GM12801 (cell line): ENCODE data around the gene LSAMP.

Experiments
- TF ChIP-seq, protein P1 (sequence below): IDR thresholded peaks from one replicate; pipeline ENCODE4 v1.5.1; 2011; ENCODE audit warnings: control low read depth; ENCODE audit not compliant: insufficient read length; ENCODE audit errors: extremely low read depth

The LSAMP gene

DNA sequence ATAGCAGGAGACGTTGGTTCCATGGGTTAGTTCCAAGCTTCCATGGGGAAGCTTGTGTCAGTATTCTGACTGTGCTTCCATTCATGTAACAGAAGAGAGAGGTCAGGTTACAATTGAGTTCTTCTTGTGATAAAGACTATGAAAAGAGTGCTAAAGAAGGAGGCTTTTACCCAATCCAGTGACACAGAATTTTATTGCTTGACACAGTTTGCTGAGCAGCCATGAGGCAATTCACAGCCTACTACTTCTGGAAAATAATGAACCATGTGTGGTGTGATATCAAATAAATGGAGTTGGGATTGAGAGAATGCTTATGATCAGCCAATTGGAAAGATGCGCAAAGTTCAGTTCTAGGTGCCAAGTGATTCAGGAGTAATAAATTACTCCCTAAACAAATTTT, 233.4 kb downstream of the LSAMP start:
- TF ChIP-seq, protein P1, sequence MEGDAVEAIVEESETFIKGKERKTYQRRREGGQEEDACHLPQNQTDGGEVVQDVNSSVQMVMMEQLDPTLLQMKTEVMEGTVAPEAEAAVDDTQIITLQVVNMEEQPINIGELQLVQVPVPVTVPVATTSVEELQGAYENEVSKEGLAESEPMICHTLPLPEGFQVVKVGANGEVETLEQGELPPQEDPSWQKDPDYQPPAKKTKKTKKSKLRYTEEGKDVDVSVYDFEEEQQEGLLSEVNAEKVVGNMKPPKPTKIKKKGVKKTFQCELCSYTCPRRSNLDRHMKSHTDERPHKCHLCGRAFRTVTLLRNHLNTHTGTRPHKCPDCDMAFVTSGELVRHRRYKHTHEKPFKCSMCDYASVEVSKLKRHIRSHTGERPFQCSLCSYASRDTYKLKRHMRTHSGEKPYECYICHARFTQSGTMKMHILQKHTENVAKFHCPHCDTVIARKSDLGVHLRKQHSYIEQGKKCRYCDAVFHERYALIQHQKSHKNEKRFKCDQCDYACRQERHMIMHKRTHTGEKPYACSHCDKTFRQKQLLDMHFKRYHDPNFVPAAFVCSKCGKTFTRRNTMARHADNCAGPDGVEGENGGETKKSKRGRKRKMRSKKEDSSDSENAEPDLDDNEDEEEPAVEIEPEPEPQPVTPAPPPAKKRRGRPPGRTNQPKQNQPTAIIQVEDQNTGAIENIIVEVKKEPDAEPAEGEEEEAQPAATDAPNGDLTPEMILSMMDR = no peak

DNA sequence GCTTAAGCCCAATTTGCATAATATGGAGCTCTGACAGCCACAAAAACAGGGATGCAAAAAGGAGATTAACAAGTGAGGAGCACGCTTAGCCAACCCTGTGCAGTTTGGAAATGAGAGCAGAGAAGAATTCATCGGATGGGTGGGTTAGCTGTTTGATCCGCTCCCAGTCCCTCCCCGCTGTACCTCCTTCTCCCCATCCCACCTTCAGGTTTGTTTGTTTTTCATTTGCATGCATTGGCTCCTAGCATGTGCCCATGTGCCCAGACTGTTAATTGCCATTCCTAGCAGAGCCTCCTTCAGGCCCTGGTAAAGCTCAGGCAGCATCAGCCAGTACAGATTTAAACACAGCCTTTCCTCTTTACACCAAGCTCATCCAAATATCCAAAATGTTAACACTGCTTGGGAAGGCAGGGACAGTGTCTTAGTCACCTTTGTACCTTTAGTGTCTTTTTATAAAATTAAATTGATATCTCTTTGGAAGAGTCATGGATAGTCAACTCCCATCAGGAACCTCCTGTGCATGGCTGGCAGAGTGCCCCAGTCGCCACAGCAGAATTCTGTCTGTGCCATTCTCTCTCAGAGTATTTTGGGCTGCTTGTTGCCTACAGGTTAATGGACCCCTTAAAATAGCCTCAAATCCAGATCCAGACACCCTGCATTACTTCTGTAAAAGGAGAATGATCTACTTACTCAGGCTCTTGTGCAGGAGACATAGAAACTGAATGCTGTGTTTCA, 244.2 kb downstream of the LSAMP start:
- TF ChIP-seq, protein P1 = no peak

DNA sequence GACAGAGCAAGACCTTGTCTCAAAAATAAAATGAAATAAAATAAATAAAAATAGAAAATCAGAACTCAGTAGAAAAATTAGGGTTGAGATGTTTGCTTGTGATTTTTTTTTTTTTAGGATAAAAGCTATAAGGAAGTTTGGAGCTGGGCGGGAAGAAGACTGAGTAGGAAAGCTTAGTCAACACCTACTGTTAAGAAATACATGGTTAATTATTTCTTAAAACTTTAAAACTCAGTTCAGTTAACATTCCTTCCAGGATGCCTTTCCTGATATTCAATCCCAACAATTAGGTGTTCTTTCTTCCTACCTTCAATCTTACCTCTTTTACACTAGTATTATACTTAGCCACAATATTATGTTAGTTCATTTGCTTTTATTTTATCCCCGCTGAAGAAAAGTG, 246.2 kb downstream of the LSAMP start:
- TF ChIP-seq, protein P1 = no peak

DNA sequence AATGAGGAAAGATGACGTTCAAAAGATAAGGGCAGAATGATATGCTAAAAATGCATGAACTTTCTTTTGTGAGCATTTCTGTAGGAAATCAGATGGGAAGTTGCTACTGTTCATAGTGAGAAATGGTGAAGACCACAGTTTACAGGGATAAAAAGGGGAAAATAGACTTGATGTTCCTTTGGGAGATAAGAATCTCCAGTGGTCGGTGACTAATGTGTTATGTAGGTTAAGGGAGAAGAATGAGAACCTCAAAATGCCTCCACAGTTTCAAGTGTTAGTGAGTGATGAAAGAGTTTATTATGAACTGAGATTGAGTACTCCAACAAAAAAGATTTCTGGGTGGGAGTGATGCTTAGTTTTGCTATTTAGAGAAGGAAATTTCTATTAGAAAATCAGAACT, 247.2 kb downstream of the LSAMP start:
- TF ChIP-seq, protein P1 = no peak

DNA sequence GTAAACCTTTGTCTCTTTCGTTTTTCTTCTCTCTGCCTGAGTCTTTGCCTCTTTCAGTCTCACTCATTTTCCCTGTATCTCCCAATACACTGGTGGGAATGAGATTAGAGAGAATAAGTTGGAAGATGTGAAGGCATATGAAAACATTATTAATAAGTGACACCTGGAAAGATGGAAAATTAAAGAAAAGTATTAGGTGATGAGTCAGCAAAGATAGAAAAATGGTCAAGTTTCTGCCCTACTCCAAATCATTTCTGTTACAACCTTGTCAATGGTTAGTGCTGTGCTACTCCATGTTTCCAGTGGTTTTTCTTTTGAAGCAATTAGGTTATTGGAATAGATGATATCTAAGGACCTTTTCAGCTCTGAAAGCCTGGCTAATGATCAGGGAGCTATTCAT, 252.8 kb downstream of the LSAMP start:
- TF ChIP-seq, protein P1 = no peak

DNA sequence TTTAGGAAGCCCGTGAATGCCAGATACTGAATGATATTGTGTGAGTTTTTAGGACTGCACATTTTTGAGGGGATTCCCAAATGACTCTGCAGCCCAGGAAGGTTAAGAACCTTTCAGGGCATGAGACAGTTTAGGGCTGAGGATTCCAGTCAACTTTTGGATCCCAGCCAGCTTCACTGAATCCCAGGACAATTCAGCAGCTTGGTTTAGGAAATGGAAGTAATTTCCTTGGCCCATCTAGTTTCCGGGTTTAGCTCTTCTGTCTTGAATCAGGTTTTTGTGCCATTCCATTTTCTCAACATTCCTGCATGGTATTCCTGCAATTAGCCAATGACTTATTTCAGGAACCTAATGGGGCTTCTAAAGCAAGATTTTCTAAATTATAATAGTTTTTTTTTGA, 253.9 kb downstream of the LSAMP start:
- TF ChIP-seq, protein P1 = no peak

DNA sequence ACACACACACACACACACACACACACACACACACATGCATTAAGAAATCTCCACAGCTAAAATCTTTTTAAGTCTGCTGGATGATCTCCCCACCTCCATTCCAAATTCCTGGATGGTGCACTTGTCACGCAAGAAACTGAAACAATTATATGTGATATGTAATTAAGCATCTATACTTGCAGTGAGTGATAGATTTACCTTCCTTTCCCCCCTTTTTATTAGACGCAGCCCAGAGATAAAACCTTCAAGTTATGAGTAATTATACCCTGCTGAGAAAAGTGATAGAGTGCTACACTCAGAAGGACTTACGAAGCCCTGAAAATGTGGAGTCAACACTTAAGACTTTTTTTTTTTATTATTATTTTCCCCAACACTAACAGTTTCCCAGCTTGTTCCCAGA, 255.2 kb downstream of the LSAMP start:
- TF ChIP-seq, protein P1 = no peak

DNA sequence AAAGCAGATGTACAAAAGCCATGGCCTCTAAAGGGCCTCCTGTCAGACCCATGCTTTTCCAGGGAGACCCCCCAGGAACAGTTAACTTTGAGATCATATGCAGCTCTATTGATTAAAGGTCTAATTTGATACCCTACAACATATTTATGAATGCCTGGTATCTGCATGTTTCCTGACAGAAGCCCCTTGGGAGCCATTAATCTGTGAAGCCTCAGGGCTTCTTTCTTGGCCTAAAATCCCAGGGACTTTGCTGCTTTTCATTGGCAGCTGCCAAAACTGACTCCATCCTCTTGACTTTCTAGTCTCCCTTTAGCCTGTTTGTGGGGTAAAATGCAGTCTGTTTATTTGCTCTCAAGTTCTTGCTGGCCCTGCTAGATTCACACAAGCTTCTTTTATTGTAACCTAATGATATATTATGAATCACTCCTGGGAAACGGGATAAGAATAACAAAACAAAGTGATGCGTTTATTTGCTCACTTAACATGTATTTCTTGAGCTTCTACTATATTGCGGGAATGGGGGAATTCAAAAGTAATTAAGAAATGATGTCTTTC, 257.0 kb downstream of the LSAMP start:
- TF ChIP-seq, protein P1 = no peak
